ENCODE results near the gene ELN.
"Not testable (repeated sequence)": the region's sequence is repeated elsewhere in the genome, so short reads cannot be mapped to it uniquely, and the experiment has no call there.

Gene ELN

DNA sequence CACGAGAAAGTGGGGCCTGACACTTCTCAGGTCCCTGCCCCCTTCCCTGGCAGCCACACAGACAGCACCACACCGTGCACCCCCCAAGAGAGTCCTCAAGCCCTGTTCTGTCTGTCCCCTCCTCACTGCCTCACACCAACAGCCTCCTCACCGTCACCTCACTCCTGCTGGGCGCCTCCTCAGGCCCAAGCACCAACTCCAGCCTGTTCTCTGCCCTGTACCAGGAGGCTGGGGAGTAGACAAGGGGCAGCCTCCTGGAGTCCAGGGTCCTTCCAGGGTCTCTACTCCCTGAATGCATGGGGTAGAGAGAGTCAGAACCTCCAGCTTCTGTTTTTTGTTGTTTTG lies 26.9 kb upstream of the ELN start:
- no peak for DNase-seq (ENCODE audit: low read depth)

DNA sequence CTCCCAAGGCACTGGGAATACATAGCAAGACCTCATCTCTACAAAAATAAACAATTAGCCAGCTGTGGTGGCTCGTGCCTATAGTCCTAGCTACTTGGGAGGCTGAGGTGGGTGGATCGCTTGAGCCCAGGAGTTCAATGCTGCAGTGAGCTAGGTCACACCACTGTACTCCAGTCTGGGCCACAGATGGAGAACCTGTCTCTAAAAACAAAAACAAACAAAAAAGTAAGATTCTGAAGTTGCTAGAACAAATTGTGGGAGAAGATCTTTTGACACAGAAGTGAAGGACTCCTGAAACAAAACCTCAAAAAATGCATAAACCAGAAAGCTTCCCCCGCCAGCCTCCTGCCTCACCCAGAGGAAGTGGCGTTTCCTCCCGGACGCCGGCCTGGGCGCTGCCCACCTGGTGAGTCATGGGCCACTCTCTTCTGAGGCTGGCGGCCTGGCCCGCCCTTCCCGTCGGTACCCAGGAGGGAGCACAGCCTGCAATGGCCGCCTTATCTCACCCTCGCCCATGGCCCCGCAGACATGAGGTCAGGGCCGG lies 25.4 kb upstream of the ELN start:
- DNase-seq (ENCODE audit: low read depth) = no peak

DNA sequence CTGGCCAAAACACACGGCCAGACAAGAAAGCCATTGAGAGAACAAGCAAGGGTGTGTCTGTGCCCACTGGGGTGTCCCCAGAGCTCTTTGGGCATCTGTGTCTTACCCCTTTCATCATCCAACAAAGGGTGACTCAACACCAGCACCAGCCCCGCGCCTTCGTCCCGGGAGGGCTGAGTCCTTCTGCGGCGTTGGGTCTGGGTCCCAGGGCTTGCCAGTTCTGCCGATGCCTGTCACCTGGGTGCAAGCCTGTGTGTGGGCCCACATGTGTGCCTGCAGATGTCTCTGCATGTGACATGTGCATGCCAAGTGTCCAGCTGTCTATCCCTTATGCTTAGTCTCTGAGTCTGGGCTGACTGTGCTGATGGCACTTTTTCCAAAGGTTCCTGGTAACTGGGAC lies 24.4 kb upstream of the ELN start:
- DNase-seq (ENCODE audit: low read depth) = no peak

DNA sequence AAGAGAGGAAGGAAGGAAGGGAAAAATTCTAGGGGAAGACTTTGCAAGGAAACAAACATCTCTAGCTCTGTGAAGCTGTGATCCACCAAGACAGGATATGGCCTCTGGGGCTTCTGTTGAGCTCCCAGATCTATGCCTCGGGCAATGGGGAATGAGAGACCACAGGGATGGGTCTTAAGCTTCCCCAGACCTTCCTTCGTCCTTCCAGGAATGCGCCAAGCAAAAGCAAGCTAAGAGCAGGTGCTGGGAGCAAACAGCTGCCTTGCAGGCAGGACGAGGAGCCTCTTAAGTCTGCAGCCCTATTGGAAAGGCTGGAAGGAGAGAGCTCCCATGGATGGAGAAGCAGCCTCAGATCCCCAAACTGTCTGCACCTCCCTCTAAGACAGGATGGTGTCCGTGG lies 21.9 kb upstream of the ELN start:
- no peak for DNase-seq (ENCODE audit: low read depth)

DNA sequence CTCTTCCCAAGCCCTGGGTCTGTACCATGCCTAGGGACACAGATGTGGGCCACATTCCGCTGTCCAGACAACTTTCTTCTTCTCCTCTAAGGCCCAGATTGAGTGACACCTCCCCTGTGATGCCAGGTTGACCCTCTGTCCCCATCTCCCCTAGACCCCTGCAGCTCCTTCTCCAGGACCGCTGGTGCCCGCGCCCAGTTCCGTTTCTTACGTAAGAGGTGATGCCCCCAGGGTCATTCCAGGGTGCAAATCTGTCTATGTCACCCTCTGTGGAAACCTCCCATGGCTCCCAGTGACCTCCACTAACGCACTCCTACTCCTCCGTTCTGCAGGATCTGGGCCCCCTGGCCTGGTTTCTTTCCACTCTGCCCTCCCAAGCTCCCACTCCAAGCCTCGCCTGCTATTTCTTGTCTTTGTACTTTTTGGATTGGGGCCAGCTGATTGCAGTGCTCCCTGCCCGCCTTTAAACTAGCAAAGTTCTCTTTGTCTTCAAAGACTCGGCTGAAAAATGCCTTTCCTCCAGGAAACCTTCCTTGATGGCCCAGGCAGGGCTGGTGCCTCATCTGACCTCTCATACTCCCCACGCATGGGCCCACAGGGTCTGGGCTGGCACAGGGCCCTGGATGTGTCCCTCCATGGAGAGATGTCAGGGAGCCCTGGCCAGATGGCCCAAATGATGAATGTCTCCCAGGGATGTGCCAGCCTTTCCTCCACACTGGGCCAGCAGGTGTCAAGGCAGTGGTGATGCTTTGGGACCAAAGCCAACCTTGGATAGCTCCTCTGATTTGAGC lies 21.3 kb upstream of the ELN start:
- no peak for DNase-seq (ENCODE audit: low read depth)

DNA sequence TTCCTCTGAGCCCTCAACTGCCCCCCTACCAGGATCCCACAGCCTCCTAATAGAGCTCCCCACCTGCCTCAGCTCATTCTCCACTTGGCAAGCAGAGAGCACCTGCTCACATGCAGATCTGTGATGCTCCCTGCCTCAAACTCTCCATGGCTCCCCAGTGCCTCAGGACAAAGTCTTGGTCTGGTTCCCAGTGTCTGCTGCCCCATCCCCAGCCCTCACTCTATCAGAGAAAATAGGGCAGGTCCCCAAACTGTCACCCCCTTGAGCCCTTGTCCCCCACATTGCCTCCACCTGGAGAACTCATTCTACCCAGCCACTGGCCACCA lies 20.8 kb upstream of the ELN start:
- no peak for DNase-seq (ENCODE audit: low read depth)

DNA sequence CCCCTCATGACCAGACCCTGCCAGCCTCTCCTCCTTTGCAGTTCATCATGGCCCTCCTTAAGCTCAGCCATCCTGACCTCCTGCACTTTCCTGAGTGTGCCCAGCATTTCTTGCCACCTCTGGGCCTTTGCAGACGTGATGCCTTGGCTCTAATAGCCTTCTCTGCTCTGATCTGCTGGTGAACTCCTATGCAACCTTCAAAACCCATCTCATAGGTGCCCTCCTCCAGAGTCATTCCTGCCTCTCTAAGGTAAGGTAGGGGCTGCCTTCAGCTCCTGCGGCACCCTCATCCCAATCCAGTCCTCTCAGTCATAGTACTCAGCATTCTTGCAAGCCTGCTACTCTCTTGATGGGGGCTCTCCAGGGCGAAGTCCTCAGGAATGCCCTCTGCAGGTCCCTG lies 19.3 kb upstream of the ELN start:
- DNase-seq (ENCODE audit: low read depth) = no peak

DNA sequence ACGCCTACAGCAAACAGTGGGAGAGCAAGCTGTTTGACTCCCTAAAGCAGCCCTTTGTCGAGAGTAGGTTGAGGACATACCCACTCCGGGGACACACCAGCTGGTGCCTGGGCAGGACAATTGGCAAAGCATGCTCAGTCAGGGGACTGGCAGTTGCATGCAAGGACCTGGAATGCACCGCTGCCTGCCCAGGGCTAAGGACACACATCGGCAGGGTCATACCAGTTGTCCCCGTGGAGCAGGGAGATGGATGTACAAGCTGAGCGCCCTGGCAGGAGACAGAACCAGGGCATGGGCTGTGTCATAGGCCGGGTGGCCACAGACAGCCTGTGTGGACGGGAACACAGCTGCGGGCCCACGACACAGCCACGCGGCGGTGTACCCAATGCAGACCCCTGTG lies 18.3 kb upstream of the ELN start:
- DNase-seq (ENCODE audit: low read depth) = no peak

DNA sequence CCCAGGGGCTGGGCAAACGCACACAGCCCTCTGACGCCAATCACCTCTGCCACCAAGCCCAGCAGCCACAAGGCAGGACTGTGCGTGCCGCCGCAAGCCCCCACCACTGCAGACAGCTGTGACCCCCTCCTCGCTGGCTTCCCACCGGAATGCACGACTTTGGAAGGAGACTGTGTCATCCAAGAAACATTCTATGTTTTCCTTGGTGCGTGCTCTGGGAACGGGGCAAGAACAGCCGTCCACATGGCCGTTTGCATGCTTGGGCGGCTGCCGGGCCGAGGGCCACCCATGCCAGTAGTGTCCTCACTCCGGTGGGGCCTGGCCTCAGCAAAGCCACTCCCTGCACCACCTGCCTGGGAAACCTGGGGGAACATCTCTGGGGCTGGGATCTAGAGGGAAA lies 17.6 kb upstream of the ELN start:
- DNase-seq (ENCODE audit: low read depth) = no peak

DNA sequence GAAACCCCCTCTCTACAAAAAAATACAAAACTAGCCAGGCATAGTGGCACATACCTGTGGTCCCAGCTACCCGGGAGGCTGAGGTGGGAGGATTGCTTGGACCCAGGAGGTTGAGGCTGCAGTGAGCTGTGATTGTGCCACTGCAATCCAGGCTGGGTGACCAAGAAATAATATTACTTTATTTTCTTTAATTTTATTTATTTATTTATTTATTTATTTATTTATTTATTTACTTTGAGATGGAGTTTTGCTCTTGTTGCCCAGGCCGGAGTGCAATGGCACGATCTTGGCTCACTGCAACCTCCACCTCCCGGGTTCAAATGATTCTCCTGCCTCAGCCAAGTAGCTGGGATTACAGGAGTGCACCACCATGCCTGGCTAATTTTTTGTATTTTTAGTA lies 16.6 kb upstream of the ELN start:
- not testable (repeated sequence) for DNase-seq (ENCODE audit: low read depth)

DNA sequence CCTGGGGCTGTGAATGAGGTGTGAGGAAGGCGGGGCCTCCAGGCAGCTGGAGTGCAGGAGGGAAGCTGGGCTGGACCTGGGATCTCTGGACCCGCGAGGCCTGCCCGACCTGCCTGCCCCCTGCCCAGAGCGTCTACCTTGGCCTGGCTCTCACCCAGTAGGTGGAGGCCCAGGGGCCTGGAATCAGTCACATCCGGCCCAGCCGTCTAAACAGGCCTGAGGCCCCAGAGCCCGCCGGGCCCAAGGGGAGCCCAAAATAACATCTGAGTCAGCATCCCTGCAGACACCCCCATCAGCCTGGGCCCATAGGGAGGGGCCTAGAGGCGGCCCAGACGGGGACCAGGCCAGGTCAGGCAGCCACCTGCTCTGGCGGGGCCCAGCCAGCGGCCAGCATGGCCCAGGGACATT lies 15.1 kb upstream of the ELN start:
- DNase-seq (ENCODE audit: low read depth) = no peak

DNA sequence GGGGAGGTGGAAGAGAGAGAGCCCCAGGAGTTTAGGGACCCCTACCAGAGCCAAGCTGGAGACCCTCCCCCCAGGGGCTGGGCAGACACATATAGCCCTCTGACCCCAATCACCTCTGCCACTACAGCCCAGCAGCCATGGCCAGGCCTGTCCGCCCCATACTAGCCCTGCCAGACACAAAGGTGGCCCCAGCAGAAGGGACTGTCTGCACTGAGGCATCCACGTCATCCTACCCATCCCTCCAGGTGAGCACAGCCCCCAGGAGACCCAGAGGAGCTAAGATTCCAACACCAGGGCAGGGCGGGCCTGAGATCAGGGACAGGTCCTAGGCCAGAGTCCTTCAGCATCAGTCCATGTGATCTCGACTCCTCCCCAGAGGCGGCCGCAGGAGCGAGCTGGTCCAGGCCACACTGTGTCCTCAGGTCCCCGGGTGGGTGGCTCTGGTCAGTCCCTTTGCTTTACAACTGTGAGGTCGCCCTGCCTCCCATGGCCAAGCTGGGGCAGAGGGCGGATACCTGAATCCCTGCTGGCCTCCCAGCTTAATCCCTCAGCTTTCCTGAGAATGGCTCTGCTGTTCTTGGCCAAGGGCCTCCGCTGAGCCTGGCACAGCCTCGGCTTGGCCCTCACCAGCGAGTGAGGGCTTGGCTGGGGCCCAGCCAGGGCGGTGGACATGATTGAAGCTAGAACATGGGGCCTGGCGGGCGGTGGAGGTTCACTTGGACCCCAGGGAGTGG lies 14.3 kb upstream of the ELN start:
- DNase-seq (ENCODE audit: low read depth) = no peak

DNA sequence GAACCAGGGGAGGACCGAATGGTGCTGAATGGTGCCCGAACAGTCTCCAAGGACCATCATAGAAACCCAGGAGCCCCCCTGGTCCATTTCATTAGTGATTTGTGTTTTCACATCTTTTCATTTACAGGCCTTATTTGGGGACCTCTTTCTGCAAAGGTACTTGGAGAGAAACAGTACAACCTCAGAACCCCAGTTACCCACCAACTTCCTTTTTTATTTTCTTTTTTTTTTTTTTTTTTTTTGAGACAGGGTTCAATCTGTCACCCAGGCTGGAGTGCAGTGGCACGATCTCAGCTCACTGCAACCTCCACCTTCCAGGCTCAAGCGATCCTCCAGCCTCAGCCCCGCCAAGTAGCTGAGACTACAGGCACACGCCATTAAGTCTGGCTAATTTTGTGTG lies 13.0 kb upstream of the ELN start:
- no peak for DNase-seq (ENCODE audit: low read depth)

DNA sequence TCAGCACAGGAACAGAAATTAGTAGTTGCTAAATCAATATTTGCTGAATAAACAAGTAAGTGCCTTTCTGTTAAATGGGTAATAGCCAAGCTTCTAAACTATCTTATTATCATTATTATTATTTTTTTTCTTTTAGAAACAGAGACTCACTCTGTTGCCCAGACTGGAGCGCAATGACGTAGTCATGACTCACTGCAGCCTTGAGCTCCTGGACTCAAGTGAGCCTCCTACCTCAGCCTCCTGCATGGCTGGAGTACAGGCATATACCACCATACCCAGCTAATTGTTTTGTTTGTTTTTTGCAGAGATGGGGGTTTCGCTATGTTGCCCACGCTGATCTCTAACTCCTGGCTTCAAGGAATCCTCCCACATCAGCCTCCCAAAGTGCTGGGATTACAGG lies 12.3 kb upstream of the ELN start:
- no peak for DNase-seq (ENCODE audit: low read depth)

DNA sequence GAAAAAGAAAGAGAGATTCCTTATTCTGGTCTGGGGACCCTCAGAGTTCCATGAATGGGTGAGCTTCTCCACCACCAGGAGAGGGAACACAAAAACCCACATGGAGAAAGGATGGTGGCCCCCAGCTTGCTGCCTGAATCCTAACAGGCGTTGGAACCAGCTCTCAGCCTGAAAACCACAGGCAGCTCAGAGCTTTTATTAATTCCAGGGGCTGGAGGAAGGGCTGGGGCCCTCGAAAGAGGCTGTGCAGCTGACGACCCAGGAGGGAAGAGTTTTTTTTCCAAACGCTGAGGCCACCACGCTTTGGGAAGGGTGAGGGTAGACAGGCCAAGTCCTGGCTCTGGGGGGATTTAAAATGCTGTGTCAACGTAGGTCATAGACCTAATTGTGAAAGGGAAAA lies 10.8 kb upstream of the ELN start:
- no peak for DNase-seq (ENCODE audit: low read depth)

DNA sequence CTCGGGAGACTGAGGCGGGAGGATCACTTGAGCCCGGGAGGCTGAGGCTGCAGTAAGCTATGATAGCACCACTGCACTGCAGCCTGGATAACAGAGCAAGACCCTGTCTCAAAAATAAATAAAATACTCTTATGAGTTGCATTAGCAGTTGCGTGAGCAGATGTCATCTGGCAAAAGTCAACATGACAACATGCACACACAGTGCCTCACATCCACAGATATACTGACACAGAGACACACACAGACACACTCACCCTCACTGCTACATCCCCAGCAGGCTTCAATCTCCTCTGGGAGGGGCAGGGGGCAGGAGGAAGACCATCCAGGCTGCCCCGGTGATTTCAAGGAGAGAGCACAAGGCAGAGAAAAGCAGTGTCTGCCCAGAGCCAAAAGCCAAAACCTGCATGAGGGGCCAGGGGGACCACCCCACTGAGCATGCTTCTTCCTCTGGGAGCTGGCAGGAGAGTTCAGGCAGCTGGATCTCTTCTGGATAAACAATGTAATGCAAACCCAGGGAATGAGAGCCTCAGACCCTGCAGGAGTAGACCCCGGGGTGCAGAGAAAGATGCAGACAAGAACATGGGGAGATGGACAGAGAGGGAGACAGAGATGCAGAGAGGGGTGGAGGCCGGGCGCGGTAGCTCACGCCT lies 9.6 kb upstream of the ELN start:
- DNase-seq (ENCODE audit: low read depth) = no peak

DNA sequence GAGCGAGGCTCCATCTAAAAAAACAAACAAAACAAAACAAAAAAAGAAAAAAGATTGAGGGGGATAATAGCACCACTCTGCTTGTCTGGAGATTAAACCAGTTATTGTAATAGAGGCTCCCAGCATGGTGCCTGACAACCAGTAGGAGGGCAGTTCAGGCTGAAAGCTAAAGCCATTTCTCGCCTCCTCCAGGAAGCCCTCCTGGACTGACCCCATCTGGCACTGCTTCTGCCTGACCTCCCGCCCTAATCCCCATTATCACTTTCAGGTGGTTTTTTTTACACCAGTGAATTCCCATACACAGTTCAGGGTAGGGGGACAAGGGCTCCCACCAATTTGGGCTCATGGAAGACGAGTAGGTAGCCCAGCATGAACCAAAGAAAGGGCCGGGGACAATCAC lies 8.8 kb upstream of the ELN start:
- no peak for DNase-seq (ENCODE audit: low read depth)

DNA sequence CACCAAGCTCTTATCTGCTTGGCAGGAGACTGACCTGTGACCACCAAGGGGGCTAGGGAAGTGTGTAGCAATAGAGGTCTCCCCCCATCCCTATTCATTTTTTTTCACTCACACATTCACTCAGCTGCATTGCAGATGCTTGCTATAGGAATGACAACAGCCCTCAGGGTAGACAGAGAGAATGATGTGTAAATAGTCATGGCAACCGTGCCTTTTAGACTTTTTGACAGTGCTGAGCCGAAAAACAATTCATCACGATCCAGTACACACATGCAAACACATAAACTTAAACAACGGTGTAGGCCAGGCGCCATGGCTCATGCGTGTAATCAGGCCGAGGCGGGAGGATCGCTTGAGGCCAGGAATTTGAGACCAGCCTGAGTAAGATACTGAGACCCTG lies 7.6 kb upstream of the ELN start:
- no peak for DNase-seq (ENCODE audit: low read depth)

DNA sequence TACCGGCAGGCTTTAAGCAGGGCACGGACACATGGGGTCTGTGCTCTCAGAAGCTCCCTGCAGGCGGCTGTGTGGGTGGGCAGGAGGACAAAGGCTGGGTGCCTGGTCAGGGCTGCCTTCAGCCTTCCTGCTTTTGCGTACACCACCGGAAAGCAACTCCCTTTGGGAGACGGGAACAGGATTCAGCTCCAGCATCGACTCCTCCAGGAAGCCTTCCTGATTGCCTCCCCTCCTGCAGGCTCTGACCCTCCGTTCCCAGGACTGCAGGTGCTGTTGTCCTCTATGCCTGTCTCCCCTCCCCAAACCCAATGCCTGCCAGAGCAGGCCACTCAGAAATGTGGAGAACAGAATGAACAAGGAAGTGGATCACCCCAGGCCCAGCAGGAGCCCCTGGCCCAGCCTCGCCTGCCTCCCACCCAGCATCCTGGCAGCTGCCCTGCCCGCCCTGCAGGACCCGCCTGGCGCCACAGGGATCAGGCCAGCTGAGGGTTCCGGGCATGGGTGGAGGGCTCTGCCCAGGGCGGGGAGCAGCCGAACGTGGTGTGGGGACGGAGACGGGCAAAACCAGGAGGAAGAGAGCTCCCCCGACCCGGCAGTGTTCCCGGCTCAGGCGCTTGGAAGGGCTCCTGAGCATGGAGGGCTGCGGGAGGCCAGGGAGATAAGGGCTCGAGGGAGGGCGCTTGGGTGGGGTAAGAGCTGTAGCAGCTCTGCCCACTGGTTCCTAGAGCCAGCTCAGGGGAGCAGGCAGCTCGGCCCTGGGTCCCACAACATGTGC lies 6.2 kb upstream of the ELN start:
- DNase-seq (ENCODE audit: low read depth) = no peak

DNA sequence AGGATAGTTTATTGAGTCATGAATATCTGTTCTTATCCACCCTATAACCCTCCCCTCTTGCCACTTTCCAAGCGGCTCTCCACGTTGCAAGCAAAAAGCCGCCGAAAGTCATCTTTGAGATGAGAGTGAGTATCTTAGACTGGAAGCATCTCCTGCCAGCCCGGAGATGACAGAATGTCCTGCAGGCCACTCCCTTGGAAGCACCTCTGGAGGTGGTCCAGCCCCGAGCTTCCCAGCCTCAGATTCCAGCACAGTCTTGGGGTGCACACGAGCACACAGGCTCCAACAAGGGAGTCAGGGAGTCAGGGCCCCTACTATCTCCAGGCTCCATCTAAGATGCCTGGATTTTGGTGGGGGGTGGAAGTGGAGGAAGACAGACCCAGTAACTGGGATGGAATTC lies 5.5 kb upstream of the ELN start:
- no peak for DNase-seq (ENCODE audit: low read depth)

DNA sequence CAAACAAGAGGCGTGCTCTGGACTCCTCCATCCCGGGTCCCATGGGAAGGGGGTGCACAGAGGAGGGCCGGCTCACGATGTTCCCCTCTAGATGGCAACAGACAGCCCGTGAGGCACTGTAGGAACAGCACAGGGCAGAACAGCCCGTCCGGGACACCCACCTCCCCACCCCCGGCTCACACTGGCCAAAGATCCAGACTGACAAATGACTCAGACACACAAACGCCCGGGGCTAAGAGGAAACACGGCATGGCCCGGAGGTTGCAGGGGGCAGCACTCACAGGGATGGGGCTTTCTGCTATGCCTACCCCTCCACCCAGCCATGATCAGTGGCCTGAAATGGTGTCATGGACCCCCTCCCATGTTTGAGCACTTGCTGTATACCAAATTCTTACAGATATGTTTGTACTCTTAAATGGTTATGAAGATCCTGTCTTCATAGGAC lies 4.9 kb upstream of the ELN start:
- no peak for DNase-seq (ENCODE audit: low read depth)

DNA sequence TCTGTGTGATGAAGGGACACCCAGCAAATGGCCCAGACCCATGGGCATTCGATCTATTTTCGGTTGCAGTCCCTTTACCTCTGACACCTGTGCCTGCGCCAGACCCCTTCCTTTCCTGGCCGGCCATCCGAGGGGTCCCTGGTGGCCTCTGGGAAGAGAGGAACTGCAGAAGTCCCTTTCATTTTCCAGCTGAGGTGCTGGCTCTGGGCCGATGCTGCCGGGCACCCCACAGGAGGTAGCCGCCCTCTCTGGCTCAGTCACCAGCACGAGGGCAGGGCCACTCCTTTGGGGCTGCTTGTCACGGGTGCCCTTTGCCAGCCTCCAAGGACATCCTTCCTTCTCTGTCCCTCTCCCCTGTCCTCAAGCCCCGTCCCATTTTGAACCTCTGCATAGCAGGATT lies 4.2 kb upstream of the ELN start:
- DNase-seq (ENCODE audit: low read depth) = no peak

DNA sequence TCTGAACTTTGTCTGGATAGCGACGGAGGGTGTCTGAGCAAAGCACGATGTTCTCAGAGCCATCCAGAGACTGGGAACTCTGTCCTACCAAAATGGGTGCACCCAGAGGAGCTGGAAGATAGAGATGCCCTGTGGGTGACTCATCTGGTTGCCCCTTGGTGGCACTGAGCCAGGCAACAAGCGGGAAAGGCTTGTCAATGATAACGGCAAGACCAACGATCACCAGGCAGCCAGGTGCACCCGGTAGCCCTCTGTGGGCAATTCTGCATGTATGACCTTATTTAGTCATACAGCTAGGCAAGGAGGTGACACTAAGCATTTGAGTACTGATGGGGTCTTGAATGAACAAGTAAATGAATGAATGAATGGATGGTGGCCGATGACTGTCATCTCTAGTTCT lies 2.8 kb upstream of the ELN start:
- no peak for DNase-seq (ENCODE audit: low read depth)

All from activated T-helper 9 cell treated with anti-CD3 and anti-CD28 coated beads, Interleukin-2, amount 50 U/mL, for 16 hours (primary cell).